ENCODE measurements around the gene ADRB2.

DNA sequence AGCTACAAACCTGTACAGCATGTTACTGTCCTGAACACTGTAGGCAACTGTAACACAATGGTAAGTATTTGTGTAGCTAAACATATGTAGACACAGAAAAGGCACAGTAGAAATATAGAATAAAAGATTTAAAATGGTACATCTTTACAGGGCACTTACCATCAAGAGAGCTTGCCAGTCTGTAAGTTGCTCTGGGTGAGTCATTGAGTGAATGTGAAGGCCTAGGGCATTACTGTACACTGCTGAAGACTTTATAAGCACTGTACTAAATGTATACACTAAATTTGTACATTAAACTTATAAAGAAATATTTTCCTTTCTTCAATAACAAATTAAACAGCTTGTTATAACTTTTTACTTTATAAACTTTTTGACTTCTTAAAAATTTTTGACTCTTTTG lies 20.5 kb downstream of the ADRB2 start:
- TF ChIP-seq, protein P1, sequence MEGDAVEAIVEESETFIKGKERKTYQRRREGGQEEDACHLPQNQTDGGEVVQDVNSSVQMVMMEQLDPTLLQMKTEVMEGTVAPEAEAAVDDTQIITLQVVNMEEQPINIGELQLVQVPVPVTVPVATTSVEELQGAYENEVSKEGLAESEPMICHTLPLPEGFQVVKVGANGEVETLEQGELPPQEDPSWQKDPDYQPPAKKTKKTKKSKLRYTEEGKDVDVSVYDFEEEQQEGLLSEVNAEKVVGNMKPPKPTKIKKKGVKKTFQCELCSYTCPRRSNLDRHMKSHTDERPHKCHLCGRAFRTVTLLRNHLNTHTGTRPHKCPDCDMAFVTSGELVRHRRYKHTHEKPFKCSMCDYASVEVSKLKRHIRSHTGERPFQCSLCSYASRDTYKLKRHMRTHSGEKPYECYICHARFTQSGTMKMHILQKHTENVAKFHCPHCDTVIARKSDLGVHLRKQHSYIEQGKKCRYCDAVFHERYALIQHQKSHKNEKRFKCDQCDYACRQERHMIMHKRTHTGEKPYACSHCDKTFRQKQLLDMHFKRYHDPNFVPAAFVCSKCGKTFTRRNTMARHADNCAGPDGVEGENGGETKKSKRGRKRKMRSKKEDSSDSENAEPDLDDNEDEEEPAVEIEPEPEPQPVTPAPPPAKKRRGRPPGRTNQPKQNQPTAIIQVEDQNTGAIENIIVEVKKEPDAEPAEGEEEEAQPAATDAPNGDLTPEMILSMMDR (IDR thresholded peaks at IDR 0.05) = no peak
- TF ChIP-seq, protein P2, sequence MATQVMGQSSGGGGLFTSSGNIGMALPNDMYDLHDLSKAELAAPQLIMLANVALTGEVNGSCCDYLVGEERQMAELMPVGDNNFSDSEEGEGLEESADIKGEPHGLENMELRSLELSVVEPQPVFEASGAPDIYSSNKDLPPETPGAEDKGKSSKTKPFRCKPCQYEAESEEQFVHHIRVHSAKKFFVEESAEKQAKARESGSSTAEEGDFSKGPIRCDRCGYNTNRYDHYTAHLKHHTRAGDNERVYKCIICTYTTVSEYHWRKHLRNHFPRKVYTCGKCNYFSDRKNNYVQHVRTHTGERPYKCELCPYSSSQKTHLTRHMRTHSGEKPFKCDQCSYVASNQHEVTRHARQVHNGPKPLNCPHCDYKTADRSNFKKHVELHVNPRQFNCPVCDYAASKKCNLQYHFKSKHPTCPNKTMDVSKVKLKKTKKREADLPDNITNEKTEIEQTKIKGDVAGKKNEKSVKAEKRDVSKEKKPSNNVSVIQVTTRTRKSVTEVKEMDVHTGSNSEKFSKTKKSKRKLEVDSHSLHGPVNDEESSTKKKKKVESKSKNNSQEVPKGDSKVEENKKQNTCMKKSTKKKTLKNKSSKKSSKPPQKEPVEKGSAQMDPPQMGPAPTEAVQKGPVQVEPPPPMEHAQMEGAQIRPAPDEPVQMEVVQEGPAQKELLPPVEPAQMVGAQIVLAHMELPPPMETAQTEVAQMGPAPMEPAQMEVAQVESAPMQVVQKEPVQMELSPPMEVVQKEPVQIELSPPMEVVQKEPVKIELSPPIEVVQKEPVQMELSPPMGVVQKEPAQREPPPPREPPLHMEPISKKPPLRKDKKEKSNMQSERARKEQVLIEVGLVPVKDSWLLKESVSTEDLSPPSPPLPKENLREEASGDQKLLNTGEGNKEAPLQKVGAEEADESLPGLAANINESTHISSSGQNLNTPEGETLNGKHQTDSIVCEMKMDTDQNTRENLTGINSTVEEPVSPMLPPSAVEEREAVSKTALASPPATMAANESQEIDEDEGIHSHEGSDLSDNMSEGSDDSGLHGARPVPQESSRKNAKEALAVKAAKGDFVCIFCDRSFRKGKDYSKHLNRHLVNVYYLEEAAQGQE (IDR thresholded peaks at IDR 0.05; ENCODE audit: insufficient read depth in 1 of 2, low read depth in 2 of 2, low read length in 1 of 2) = no peak
- TF ChIP-seq POLR2AphosphoS5 (IDR thresholded peaks at IDR 0.05; ENCODE audit: low read depth, low read length) (no peak), SIN3A (IDR thresholded peaks at IDR 0.05; ENCODE audit: borderline replicate concordance, insufficient read depth, low read depth, low read length) (no peak)

Data from Panc1 (cell line).